Upper lobe of right lung (tissue), 1 donor: Measurements from ENCODE around the gene MAST1. TPM values are rescaled to one million over a fixed set of nuclear protein-coding genes. Genes with fewer than 3 reads are reported as not detected.

Source experiments
- ATAC-seq: fragments of 200-7000 bp; cut with Tn5 transposase; one replicate; pipeline ENCODE4 v1.9.1; 2020; ENCODE audit warnings: mild to moderate bottlenecking, moderate library complexity
- DNase-seq: peaks from one replicate; pipeline ENCODE4 v3.0.0-alpha.2; 2020
- H3K27ac ChIP-seq: fragments of 200-600 bp; one replicate; pipeline ENCODE4 v1.8.0; 2022
- H3K27me3 ChIP-seq: fragments of 200-600 bp; one replicate; pipeline ENCODE4 v1.8.0; 2022; ENCODE audit warnings: mild to moderate bottlenecking
- H3K36me3 ChIP-seq: fragments of 200-600 bp; one replicate; pipeline ENCODE4 v1.8.0; 2022
- H3K4me1 ChIP-seq: fragments of 200-600 bp; one replicate; pipeline ENCODE4 v1.8.0; 2022
- H3K4me3 ChIP-seq: fragments of 200-600 bp; one replicate; pipeline ENCODE4 v1.8.0; 2022; ENCODE audit warnings: mild to moderate bottlenecking
- H3K9me3 ChIP-seq: fragments of 200-600 bp; one replicate; pipeline ENCODE4 v1.8.0; 2022
- intact Hi-C: fragments of 100-400 bp; cut with DNase I; formaldehyde crosslinking; loops from one replicate; pipeline ENCODE4 v1.11.0; 2022
- long read RNA-seq: library from polyadenylated mRNA; unstranded; transcript quantifications from one replicate; pipeline ENCODE4 v2.0.0, GENCODE V29; 2021
- total RNA-seq: library from RNA; stranded (reverse); fragmentation: NEBNext Ultra II Directional; extraction: Animal tissue kit (Norgen Biotek cat#: 25700); gene quantifications from one replicate; pipeline ENCODE4 v1.2.1, GENCODE V29; 2021
- TF ChIP-seq, protein P1 (sequence below): fragments of 200-600 bp; IDR thresholded peaks from one replicate; pipeline ENCODE4 v1.8.0; 2022; ENCODE audit warnings: antibody characterized with exemption
- donor health status: DM: no; HTN: yes; CAD: no; lungs with severe emphysema.

Gene MAST1
- not detected for total RNA-seq
- long read RNA-seq, partial matches to known transcripts = 1 of 2 reads
- long read RNA-seq, other reads (novel, unspliced or antisense) = 1 of 2 reads

DNA sequence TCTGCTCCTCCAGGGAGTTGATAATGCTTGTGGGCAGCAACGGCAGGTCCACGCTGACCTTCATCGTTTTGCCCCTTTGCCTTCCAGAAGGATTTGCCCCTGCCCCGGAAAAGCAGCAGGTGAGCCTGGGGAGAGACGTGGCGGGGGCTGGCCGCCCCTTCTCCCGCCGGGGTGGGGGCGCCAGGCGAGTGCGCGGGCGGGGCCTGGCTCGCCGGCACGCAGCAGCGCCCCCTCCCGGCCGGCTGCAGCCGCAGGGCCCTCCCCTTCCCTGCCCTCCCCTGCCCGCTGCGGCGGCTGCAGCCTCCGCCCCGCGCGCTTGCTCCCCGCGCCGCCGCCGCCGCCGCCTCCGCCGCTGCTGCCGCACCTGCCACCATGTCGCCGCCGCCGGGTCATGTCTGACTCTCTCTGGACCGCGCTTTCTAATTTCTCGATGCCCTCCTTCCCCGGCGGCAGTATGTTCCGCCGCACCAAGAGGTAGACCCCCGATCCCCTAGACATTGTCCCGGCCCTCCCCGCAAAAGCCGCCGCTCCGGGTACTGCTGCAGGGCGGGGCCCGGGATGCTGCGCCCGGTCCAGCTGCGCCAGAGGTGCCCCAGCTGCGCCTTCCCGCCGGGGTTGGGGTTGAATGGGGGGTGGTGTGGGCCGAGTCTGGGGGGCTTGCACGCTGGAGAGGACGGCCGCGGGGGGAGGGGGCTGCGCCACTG lies at the start of gene MAST1:
Gene MAST1 (plus strand): TSS at position 334 of the 704 bp plus-strand sequence. CDS start 58 bp downstream, at position 392.
- TF ChIP-seq, protein P1, sequence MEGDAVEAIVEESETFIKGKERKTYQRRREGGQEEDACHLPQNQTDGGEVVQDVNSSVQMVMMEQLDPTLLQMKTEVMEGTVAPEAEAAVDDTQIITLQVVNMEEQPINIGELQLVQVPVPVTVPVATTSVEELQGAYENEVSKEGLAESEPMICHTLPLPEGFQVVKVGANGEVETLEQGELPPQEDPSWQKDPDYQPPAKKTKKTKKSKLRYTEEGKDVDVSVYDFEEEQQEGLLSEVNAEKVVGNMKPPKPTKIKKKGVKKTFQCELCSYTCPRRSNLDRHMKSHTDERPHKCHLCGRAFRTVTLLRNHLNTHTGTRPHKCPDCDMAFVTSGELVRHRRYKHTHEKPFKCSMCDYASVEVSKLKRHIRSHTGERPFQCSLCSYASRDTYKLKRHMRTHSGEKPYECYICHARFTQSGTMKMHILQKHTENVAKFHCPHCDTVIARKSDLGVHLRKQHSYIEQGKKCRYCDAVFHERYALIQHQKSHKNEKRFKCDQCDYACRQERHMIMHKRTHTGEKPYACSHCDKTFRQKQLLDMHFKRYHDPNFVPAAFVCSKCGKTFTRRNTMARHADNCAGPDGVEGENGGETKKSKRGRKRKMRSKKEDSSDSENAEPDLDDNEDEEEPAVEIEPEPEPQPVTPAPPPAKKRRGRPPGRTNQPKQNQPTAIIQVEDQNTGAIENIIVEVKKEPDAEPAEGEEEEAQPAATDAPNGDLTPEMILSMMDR = peak; percentile 28
- intact Hi-C loops = no loop called here
- Histone ChIP-seq H3K27ac (no peak within 1 kb of the TSS), H3K9me3 (no peaks in the 10 kb centered on the region), H3K4me3 (peak within 1 kb of the TSS; percentile 30), H3K27me3 (peaks cover 96% of the 10 kb centered on the region), H3K4me1 (peaks cover 15% of the 10 kb centered on the region), H3K36me3 (no peaks in the 10 kb centered on the region)
- ATAC-seq (peak; percentile 73), DNase-seq (peak; percentile 71)

DNA sequence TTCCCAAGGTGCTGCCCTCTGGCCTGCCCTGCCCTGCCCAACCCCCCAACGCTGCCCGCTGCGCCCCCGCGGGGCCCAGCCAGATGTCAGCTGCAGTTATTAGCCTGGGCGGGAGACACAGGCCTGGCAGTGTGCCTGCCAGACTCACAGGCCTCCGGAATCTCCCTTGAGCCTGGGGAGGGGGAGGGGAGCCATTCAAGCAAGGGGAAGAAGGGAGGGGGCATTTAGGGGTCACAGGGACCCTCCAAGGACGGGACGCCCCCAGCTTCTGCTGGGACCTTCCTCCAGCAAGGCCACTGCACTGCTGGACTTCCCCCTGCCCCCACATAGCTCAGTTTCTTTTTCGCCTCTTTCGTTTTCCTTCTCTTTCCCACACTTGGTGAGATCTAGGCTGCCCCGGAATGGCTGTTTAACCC lies 49.6 kb upstream of the MAST1 start:
- Histone ChIP-seq H3K27me3 (no peaks in the 10 kb centered on the region), H3K27ac (peak overlapping the region; percentile 100), H3K36me3 (no peaks in the 10 kb centered on the region), H3K4me1 (peaks cover 56% of the 10 kb centered on the region), H3K4me3 (peak overlapping the region; percentile 88), H3K9me3 (no peaks in the 10 kb centered on the region)
- intact Hi-C loops = no loop called here
- DNase-seq = peak; percentile 91
- no peak for ATAC-seq
- TF ChIP-seq, protein P1 = no peak

DNA sequence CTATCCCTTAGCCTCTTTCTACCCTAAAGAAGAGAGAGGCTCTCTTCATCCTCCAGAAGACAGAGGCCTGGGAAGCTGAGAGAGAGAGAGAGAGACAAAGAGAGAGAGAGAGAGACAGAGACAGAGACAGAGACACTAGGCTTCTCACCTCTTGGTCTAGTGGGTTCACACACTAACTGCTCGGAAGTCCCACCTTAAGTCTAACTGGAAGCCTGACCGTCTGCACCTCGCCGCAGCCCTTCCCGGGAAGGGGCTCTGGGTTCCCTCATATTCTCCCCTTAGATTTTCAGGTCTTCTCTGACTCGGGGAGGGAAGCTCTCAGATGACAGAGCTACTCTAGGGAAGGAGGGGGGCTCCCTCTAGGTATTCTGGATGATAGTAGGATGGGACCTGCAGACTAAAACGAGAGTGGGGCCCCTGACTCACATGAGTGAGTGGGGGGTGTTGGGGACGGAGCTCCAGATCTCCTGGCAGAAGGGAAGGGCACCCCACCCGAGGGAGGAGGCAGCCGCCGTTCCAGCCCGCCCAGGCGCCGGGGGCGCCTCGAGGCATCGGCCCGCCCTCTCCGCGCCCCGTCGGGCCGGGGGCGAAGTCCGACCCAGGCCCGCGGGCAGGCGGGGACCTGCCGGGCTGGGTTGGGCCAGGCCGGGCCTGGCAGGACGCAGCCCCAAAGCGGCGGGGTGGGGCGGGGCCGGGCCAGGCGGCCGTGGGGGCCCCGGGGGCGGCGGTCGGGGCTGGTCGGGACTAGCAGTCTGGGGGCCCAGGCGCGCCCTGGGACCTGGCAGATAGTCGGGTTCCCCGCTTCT lies 49.0 kb upstream of the MAST1 start:
- H3K36me3 ChIP-seq = no peaks in the 10 kb centered on the region
- H3K4me1 ChIP-seq = peaks cover 50% of the 10 kb centered on the region
- H3K4me3 ChIP-seq = peak overlapping the region; percentile 88
- no peaks in the 10 kb centered on the region for H3K9me3 ChIP-seq
- H3K27ac ChIP-seq = peak overlapping the region; percentile 100
- DNase-seq = no peak
- H3K27me3 ChIP-seq = no peaks in the 10 kb centered on the region
- no peak for ATAC-seq
- TF ChIP-seq, protein P1 = no peak
- intact Hi-C loops = no loop called here

- intact Hi-C loops = no loop called here
- Histone ChIP-seq H3K27me3 (no peaks in the 10 kb centered on the region), H3K27ac (peak overlapping the region; percentile 100), H3K9me3 (no peaks in the 10 kb centered on the region), H3K4me3 (peak overlapping the region; percentile 88), H3K4me1 (peaks cover 43% of the 10 kb centered on the region), H3K36me3 (no peaks in the 10 kb centered on the region)
- TF ChIP-seq, protein P1 = no peak
- DNase-seq (peak; percentile 99), ATAC-seq (peak; percentile 58)
These were observed 48.3 kb upstream of the MAST1 start for GRCh38 chr19:12789904-12790619.

DNA sequence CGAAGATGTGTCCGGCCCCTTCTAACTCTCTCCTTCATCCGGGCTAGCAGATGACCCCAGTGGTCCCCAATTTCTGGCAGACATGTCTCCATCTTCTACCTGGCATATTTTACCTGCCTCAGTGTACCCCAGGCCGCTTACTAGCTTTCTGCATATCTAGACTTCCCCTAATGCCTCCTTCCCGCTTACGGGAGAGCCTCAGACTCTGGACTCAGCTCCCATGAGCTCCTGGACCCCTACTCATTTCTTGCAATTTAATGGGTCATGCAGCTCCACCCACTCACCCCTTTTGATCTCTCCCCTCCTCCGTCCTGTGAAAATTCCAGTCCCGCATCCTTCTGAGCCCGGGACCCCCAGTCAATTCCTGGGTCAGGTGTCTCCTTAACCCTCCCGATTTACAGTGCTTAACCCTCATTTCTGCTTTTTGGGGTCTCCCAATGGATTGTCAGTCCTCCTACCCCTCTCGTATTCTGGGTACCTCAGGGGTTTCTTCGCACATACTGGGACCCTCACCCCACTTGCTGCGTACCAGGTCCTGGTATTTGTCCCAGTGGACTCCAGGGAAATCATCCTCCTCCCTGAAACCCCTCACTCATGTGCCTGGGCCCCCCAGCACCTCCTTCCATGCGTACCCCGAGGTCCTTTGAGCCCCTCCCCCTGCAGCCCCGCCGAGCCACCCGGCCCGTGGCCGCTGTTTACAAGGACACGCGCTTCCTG lies 47.5 kb upstream of the MAST1 start:
- Histone ChIP-seq H3K27ac (peak overlapping the region; percentile 100), H3K4me1 (peaks cover 39% of the 10 kb centered on the region), H3K36me3 (no peaks in the 10 kb centered on the region), H3K4me3 (peak overlapping the region; percentile 88), H3K9me3 (no peaks in the 10 kb centered on the region), H3K27me3 (no peaks in the 10 kb centered on the region)
- DNase-seq (no peak), ATAC-seq (no peak)
- TF ChIP-seq, protein P1 = no peak
- intact Hi-C loops = no loop called here
